NK-92 treated with Interleukin-12 subunit alpha and Interleukin-12 subunit beta, amount 100 ng/mL, for 24 hours (cell line): ENCODE results near the gene LYL1.
"Not testable (repeated sequence)": the region's sequence is repeated elsewhere in the genome, so short reads cannot be mapped to it uniquely, and the experiment has no call there.

ENCODE experiments used
- DNase-seq: peaks from one replicate; lab custom pipeline; 2025; lab: John Stamatoyannopoulos, UW

The LYL1 gene

GRCh38 chr19:13102666-13103580 is at the start of gene LYL1:
Gene LYL1, minus strand, starts transcription at chr19:13102858. Its CDS starts 1,687 bp downstream, at chr19:13101171.
- DNase-seq, result no peak

- peak; percentile 96 for DNase-seq
These were observed 49.1 kb upstream of the LYL1 start for GRCh38 chr19:13151605-13152355.

- DNase-seq, result no peak
These were observed 48.4 kb upstream of the LYL1 start for GRCh38 chr19:13150931-13151604.

GRCh38 chr19:13150187-13150930 is 47.7 kb upstream of the LYL1 start, which contains the start of the genes IER2 and STX10:
Gene IER2, plus strand, starts transcription at chr19:13150411. Its CDS starts 2,776 bp downstream, at chr19:13153187.
Gene STX10, minus strand, starts transcription at chr19:13150375. Its CDS starts 202 bp downstream, at chr19:13150173.
- DNase-seq, result peak; percentile 93

GRCh38 chr19:13149628-13150186 is 47.0 kb upstream of the LYL1 start:
- no peak for DNase-seq

GRCh38 chr19:13149173-13149627 is 46.5 kb upstream of the LYL1 start:
- DNase-seq, result not testable (repeated sequence)

GRCh38 chr19:13146763-13147563 is 44.3 kb upstream of the LYL1 start:
- DNase-seq, result no peak

- DNase-seq, result no peak
These were observed 37.1 kb upstream of the LYL1 start for GRCh38 chr19:13139633-13140311.

GRCh38 chr19:13138916-13139198 is 36.2 kb upstream of the LYL1 start:
- no peak for DNase-seq

- DNase-seq, result no peak
These were observed 35.7 kb upstream of the LYL1 start for GRCh38 chr19:13138171-13138915.

- no peak for DNase-seq
These were observed 34.7 kb upstream of the LYL1 start for GRCh38 chr19:13137290-13137794.

GRCh38 chr19:13135068-13136062 is 32.7 kb upstream of the LYL1 start:
- no peak for DNase-seq

GRCh38 chr19:13134626-13135025 is 32.0 kb upstream of the LYL1 start:
- no peak for DNase-seq

- no peak for DNase-seq
These were observed 30.7 kb upstream of the LYL1 start for GRCh38 chr19:13133241-13133870.

- DNase-seq, result peak; percentile 40
These were observed 30.0 kb upstream of the LYL1 start for GRCh38 chr19:13132471-13133180.

- no peak for DNase-seq
These were observed 28.3 kb upstream of the LYL1 start for GRCh38 chr19:13130886-13131490.
